8988T (cell line): ENCODE results near the gene SUFU.
"Not testable (repeated sequence)": the region's sequence is repeated elsewhere in the genome, so short reads cannot be mapped to it uniquely, and the experiment has no call there.

ENCODE experiments used
- DNase-seq: peaks from one replicate; pipeline ENCODE4 v3.0.0; 2011

The SUFU gene

GRCh38 chr10:102517553-102517952 lies 13.8 kb downstream of the SUFU start:
- DNase-seq = no peak

DNA sequence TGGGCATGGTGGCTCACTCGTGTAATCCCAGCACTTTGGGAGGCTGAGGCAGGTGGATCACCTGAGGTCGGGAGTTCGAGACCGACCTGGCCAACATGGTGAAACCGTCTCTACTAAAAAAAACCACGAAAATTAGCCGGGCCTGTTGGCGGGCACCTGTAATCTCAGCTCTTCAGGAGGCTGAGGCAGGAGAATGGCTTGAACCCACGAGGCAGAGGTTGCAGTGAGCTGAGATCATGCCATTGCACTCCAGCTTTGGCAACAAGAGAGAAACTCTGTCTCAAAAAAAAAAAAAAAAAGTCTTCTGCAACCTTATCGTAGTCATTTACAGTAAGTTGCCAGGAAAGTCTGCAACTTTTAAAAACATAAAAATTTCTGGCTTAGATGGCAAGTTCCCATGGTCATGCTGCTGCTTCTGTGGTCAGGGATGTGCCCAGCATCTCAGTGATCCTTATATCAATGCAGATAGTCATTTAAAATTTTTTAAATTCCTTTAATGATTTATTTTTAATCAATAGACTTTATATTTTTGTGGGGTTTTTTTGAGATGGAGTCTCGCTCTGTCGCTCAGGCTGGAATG lies 15.6 kb downstream of the SUFU start:
- no peak for DNase-seq

DNA sequence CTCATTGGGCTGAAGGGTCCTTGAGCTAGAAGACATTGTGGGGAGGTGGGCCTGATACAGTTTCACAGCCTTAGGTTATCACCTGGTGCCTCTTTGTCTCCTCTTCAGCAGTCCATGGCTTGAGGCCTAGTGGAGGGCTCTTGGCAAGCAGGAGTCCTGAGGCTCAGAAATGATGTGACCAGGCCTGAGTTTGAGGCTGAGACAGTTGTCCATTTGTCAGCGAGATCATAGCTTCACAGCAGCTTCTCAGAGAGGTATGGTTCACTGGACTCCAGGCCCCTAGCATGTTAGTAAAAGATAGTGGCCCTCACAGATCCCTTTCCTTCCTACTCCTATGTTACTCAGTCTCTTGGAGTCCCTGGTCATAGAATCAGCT lies 19.1 kb downstream of the SUFU start:
- DNase-seq = no peak

- no peak for DNase-seq
Observed at GRCh38 chr10:102523250-102524029, 19.7 kb downstream of the SUFU start.

- DNase-seq = no peak
Observed at GRCh38 chr10:102524746-102525145, 21.0 kb downstream of the SUFU start.

GRCh38 chr10:102527546-102527945 lies 23.8 kb downstream of the SUFU start:
- no peak for DNase-seq

- no peak for DNase-seq
Observed at GRCh38 chr10:102534333-102534732, 30.6 kb downstream of the SUFU start.

DNA sequence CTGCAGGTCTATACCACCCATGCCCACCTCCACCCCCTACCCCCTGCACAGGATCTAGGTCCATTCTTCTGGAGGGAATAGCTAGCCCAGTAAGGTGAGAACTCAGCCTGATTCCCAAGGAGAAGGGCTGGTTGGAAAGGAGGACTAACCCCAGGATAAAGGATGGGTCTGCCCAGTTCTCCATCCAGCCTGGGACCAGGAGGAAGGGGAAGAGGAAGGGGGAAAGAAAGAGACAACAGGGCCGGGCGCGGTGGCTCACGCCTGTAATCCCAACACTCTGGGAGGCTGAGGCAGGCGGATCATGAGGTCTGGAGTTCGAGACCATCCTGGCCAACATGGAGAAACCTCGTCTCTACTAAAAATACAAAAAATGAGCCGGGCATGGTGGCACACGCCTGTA lies 31.2 kb downstream of the SUFU start:
- not testable (repeated sequence) for DNase-seq

- DNase-seq = no peak
Observed at GRCh38 chr10:102535481-102536147, 31.8 kb downstream of the SUFU start.

- no peak for DNase-seq
Observed at GRCh38 chr10:102537367-102537766, 33.6 kb downstream of the SUFU start.

DNA sequence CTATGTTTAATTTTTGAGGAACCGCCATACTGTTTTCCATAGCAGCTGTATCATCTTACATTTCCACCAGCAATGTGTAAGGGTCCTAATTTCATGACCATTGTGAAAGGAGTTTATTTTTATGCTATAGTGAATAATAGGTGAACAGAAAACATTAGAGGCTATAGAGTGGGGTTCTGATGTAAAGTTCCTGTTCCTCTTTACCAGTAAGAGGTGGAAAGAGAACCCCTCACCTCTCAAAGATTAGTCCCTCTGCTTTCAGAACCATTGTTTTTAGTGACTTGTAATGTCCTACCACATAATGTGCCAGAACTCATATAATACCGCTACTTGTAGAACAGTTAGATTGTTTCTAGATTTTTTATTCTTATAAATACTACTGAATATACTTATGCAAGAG lies 34.2 kb downstream of the SUFU start:
- DNase-seq = no peak

GRCh38 chr10:102538811-102539210 lies 35.0 kb downstream of the SUFU start:
- no peak for DNase-seq

- DNase-seq = peak; percentile 37
Observed at GRCh38 chr10:102540023-102540422, 36.3 kb downstream of the SUFU start.

DNA sequence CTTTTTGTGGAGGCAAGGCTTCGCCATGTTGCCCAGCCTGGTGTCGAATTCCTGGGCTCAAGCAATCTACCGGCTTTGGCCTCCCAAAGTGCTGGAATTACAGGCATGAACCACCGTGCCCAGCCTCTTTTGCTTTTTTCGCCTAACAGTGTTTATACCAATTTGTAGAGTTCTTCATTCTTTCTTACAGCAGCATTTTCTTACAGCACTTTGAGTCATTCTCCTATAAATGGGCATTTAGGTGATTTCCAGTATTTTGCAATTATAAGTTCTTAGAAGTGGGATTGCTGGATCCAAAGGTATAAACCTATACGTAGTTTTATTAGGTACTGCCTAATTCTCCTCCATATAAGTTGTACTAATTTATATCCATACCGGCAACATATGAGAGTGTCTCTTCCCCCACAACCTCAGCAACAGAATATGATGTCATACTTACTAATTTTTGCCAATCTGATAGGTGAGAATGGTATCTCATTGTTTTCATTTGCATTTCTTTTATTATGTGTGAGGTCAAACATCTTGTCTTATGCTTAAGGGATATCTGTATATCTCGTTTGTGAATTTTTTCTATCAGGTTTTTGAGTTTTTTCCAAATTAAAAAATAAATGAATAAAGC lies 39.1 kb downstream of the SUFU start:
- no peak for DNase-seq

DNA sequence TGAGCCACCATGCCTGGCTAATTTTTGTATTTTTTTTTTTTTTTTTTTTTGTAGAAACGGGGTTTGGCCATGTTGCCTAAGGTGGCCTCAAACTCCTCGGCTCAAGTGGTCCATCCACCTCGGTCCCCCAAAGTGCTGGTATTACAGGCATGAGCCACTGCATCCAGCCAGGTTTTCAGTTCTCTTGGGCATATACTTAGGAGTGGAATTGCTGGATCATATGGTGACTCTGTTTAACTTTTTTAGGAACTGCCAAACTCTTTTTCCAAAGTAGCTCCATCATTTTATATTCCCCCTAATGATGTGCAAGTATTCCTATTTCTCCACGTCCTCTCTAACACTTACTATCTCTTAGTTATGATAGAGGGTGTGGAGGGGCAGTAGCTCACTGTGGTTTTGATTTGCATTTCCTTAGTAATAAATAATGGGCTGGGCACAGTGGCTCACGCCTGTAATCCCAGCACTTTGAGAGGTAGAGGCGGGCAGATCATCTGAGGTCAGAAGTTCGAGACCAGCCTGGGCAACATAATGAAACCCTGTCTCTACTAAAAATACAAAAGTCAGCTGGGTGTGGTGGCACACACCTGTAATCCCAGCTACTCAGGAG lies 41.6 kb downstream of the SUFU start:
- no peak for DNase-seq

GRCh38 chr10:102545997-102546396 lies 42.2 kb downstream of the SUFU start:
- no peak for DNase-seq

DNA sequence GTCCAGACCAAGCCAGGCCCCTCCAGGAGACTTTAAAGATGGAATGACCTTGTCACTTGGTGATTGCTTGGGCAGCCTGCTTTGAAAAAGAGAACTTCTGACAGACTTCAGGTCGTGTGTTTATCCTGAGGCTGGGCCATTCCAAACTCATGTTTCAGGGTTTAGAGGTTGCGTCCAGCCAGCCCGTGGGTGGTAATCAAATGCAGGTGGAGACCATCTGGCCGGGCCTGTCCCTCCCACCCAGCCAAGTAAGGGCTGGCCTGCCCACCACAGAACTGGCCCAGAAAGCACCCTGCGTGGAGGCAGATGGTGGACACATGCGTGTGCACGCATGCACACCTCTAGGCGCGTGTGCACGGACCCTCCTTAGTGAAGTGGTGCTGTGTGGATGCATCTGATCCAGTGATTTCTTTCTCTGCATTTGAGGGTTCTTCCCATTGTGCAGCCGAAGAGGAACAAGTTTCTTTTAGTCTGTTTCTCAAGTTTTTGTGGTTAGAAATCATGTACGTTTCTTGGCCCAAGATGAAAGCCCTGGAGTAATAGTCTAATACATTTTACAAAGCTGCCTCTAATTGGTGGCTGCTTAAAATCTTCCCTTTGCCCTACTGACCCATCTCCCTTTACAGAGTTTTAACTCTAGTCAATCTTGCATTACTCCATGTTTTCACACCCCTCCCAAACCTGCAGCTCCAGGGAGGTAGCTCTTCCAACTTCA lies 43.0 kb downstream of the SUFU start:
- no peak for DNase-seq

- no peak for DNase-seq
Observed at GRCh38 chr10:102549549-102549948, 45.8 kb downstream of the SUFU start.

- DNase-seq = no peak
Observed at GRCh38 chr10:102550636-102551210, 47.0 kb downstream of the SUFU start.

- no peak for DNase-seq
Observed at GRCh38 chr10:102552533-102552932, 48.8 kb downstream of the SUFU start.

- no peak for DNase-seq
Observed at GRCh38 chr10:102553771-102554170, 50.0 kb downstream of the SUFU start.

DNA sequence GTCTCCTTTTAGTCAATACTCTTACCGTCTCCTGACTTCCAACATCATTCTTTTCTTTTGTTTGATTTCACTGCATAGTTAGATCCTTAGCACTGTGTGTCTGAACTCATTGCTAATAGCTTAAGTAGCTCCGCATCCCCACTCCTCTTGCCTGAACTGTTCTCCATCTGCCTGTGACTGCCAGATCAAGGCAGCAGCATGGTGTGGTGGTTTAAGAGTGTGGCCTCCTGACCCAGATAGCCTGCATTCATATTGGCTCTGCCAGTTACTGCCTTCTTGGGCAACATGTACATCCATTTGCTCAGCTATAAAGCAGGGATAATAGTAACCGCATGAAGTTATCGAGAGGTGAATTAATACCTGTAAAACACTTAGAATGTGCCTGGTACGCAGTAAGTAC lies 50.8 kb downstream of the SUFU start:
- DNase-seq = no peak
